Esophagus squamous epithelium (tissue), 5 donors: ENCODE data around the gene HELZ. TPM values are rescaled to one million over a fixed set of nuclear protein-coding genes. Genes with fewer than 3 reads are reported as not detected.

Experiments
- DNase-seq: peaks from one replicate; lab custom pipeline; 2025; lab: John Stamatoyannopoulos, UW
- H3K27ac ChIP-seq, 4 donors: fragments of 200-600 bp; sonication (generic); one replicate each; pipeline ENCODE4 v1.5.1; 2016 to 2019; ENCODE audit warnings: mild to moderate bottlenecking in 1 of 4
- H3K27me3 ChIP-seq, 4 donors: fragments of 200-600 bp; sonication (generic); 1 replicate in 3 of 4; 2 replicates in 1 of 4; pipeline versions ENCODE4 v1.5.1 to v1.6.0; 2017 to 2021; ENCODE audit warnings: antibody characterized with exemption in 1 of 4
- H3K36me3 ChIP-seq, 3 donors: fragments of 200-600 bp; sonication (generic); one replicate each; pipeline ENCODE4 v1.5.1; 2016 to 2019
- H3K4me1 ChIP-seq, 3 donors: fragments of 200-600 bp; sonication (generic); one replicate each; pipeline ENCODE4 v1.5.1; 2017 to 2019
- H3K4me3 ChIP-seq, 4 donors: fragments of 200-600 bp; sonication (generic); 1 replicate in 3 of 4; 2 replicates in 1 of 4; pipeline ENCODE4 v1.5.1; 2016 to 2019; ENCODE audit warnings: mild to moderate bottlenecking in 2 of 4, moderate library complexity in 1 of 4
- H3K9me3 ChIP-seq, 3 donors: fragments of 200-600 bp; sonication (generic); one replicate each; pipeline ENCODE4 v1.5.1; 2016 to 2019
- POLR2A ChIP-seq, 4 donors: fragments of 450-650 bp; IDR thresholded peaks; one replicate each; pipeline ENCODE4 v1.6.1; 2017; ENCODE audit warnings: antibody characterized with exemption in 4 of 4, mild to moderate bottlenecking in 4 of 4, moderate library complexity in 3 of 4
- WGBS, 2 donors: methylation state at CpG; one replicate each; pipeline ENCODE4 v1.1.5; 2018; 5-methylcytosine and 5-hydroxymethylcytosine counted together
- intact Hi-C: fragments of 100-400 bp; cut with DNase I; formaldehyde crosslinking; loops from one replicate; pipeline ENCODE4 v1.15.0; 2022
- total RNA-seq, 4 donors: library from RNA; depleted of rRNA; stranded (reverse); fragments of >200 nt; gene quantifications; one replicate each; pipeline ENCODE4 v1.1.0, GENCODE V29; 2016
- TF ChIP-seq, protein P1 (sequence below), 6 experiments: fragments of 450-650 bp in 4 of 6; fragments of 200-600 bp in 2 of 6; sonication (generic) in 2 of 6; IDR thresholded peaks; one replicate each; pipeline ENCODE4 v1.5.1; 2016 to 2019; ENCODE audit warnings: antibody characterized with exemption in 6 of 6, mild to moderate bottlenecking in 4 of 6, moderate library complexity in 4 of 6
- donor health status: DM: yes; HTN: yes; CAD: no.

Gene HELZ
- total RNA-seq, 4 donors from 2014 or later, result 11.4 to 42.5 (median 26.8) TPM

DNA sequence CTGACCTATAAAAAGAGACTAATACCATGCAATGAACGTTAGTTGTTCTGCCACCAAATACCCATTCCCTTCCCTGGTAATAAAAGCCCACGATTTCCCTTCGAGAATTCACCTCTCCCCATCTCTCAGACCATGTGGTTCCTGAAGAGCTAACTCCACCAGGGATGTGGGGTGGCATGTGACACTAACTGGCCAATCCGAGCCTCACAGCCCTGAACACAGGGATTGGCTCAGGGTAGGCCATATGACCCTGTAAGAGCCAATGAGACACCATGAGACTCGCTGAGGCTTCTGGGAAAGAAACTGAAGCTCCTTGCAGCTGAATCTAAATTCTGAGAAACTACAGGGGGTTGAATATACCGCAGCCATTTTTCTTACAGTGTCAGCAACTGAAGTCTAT lies 21.1 kb downstream of the HELZ start:
- Histone ChIP-seq H3K27ac (no peak overlapping the region), H3K4me1 (peaks cover 0 to 25% (median 8%) of the 10 kb centered on the region in 3 donors), H3K27me3 (no peaks in the 10 kb centered on the region), H3K4me3 (no peak overlapping the region), H3K9me3 (no peaks in the 10 kb centered on the region), H3K36me3 (peaks cover 0 to 22% (median 0%) of the 10 kb centered on the region in 3 donors)
- intact Hi-C loops, result no loop called here
- no peak for TF ChIP-seq POLR2A (IDR thresholded peaks at IDR 0.05)
- TF ChIP-seq, protein P1, sequence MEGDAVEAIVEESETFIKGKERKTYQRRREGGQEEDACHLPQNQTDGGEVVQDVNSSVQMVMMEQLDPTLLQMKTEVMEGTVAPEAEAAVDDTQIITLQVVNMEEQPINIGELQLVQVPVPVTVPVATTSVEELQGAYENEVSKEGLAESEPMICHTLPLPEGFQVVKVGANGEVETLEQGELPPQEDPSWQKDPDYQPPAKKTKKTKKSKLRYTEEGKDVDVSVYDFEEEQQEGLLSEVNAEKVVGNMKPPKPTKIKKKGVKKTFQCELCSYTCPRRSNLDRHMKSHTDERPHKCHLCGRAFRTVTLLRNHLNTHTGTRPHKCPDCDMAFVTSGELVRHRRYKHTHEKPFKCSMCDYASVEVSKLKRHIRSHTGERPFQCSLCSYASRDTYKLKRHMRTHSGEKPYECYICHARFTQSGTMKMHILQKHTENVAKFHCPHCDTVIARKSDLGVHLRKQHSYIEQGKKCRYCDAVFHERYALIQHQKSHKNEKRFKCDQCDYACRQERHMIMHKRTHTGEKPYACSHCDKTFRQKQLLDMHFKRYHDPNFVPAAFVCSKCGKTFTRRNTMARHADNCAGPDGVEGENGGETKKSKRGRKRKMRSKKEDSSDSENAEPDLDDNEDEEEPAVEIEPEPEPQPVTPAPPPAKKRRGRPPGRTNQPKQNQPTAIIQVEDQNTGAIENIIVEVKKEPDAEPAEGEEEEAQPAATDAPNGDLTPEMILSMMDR (IDR thresholded peaks at IDR 0.05), result no peak
- no peak for DNase-seq
- WGBS, 2 donors, result 88 to 95% methylated on average over 6 of the region's 6 CpGs

DNA sequence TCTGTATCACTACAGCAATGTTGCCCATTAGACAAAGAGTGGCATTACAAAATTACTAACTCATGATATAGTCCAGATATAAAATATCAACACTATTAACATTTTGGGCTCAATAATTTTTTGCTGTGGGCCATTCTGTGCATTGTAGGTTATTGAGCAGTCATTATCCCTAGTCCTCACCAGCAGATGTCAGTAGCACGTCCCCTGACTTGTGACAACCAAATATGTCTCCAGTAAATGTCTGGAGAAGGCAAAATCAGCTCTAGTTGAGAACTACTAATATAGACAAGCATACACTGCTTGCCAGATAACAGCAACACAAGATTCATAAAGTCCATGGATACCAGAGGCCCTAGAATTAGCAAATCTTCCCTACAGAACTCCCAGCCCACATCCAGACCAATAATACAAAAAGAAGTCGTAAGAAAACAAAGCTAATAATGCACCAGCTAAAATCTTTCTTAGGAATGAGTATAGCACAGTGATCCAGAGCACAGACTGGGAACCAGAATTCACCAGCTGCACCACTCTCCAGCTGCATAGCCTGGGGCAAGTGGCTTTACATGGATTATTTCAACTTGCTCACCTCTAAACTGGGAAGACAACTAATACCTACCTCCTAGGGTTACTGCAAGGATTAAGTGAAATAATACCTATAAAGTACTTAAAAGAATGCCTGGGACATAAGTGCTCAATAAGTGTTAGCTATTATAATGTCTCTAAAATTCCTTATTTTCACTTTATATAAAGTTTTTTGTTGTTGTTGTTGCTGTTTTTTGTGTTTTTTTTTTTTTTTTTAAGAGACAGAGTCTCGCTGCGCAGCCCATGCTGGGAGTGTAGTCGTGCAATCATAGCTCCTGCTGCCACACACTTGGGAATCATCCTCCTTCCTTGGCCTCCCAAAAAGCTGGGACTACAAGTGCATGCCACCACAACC lies 23.7 kb downstream of the HELZ start:
- no peak for DNase-seq
- intact Hi-C loops, result no loop called here
- Histone ChIP-seq H3K4me3 (no peak overlapping the region), H3K9me3 (no peaks in the 10 kb centered on the region), H3K36me3 (peaks cover 0 to 46% (median 6%) of the 10 kb centered on the region in 3 donors), H3K27me3 (no peaks in the 10 kb centered on the region), H3K27ac (no peak overlapping the region), H3K4me1 (peaks cover 0 to 16% (median 5%) of the 10 kb centered on the region in 3 donors)
- TF ChIP-seq POLR2A (IDR thresholded peaks at IDR 0.05), result no peak
- TF ChIP-seq, protein P1 (IDR thresholded peaks at IDR 0.05), result peak in 4 of 6 experiments; percentile 19 to 67 (median 33)
- 65 to 73% methylated on average over 5 of the region's 5 CpGs for WGBS, 2 donors

DNA sequence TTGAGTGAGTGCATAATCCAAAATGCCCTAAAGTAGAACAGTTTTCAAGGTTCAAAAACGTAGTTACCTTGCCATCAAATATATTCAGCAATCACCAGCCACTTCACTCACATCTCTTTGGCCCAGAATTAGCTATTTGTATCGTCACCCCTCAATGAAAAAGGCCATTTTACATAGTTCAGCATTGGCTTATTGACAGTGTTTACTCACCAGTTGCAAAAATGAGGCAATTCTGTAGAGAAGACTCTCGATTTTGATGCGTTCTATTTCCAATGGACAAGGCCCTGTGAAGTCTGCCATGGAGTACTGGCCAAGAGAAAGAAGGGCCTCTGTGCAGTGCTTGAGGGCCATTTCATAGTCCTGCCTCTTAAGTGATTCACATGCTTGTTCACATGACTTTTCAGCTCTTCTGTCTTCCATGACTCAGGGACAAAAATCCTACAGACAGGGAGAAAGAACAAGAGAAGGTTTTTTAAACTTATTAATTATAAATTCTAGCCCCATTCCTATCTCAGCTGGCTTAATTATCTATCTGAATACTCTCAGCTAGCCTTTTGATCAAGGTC lies 26.5 kb downstream of the HELZ start:
- TF ChIP-seq, protein P1 (IDR thresholded peaks at IDR 0.05), result no peak
- no peak for TF ChIP-seq POLR2A (IDR thresholded peaks at IDR 0.05)
- H3K4me1 ChIP-seq, result peaks cover 0 to 16% (median 5%) of the 10 kb centered on the region in 3 donors
- H3K9me3 ChIP-seq, result no peaks in the 10 kb centered on the region
- WGBS, 2 donors, result 81 to 93% methylated on average over 4 of the region's 4 CpGs
- no peak overlapping the region for H3K4me3 ChIP-seq
- no peak for DNase-seq
- peaks cover 6 to 58% (median 12%) of the 10 kb centered on the region in 3 donors for H3K36me3 ChIP-seq
- H3K27ac ChIP-seq, result no peak overlapping the region
- H3K27me3 ChIP-seq, result no peaks in the 10 kb centered on the region
- intact Hi-C loops, result no loop called here

DNA sequence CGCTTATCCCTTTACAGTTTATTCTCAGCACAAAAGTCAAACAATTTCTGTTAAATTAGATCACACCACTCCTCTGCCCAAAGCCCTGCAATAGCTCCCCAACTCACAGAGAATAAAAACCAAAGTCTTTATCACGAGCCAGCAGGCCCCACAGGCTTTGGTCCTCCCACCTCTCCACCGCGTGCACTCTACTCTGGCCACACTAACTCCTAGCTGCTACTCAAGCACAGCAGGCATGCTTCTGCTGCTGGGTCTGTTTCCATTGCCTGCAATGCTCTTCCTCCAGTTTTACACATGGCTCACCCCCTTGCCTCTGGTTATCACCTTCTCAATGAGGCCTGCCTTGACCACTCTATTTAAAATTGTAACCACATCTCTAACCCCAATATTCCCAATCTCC lies 27.6 kb downstream of the HELZ start:
- Histone ChIP-seq H3K4me1 (peaks cover 0 to 27% (median 5%) of the 10 kb centered on the region in 3 donors), H3K9me3 (no peaks in the 10 kb centered on the region), H3K27ac (no peak overlapping the region), H3K27me3 (no peaks in the 10 kb centered on the region), H3K36me3 (peaks cover 6 to 63% (median 12%) of the 10 kb centered on the region in 3 donors), H3K4me3 (no peak overlapping the region)
- intact Hi-C loops, result no loop called here
- WGBS, 2 donors, result 92 to 98% methylated on average over 4 of the region's 4 CpGs
- no peak for DNase-seq
- TF ChIP-seq POLR2A (IDR thresholded peaks at IDR 0.05), result no peak
- TF ChIP-seq, protein P1 (IDR thresholded peaks at IDR 0.05), result no peak
